ENCODE results near the gene ACSS2. TPM values are rescaled to one million over a fixed set of nuclear protein-coding genes. Genes with fewer than 3 reads are reported as not detected.

ACSS2 gene
- total RNA-seq, 4 donors from 2014 or later = 58.9 to 114 (median 85.3) TPM

- Histone ChIP-seq H3K36me3 (peaks cover 21% of the 10 kb centered on the region), H3K9me3 (no peaks in the 10 kb centered on the region), H3K27me3 (no peaks in the 10 kb centered on the region), H3K4me1 (peaks cover 20% of the 10 kb centered on the region), H3K4me3 (no peak overlapping the region), H3K27ac (no peak overlapping the region)
- 86% methylated on average over 2 of the region's 2 CpGs for WGBS
- no peak for DNase-seq (ENCODE audit: low spot score in 2 of 2)
- TF ChIP-seq CTCF (IDR thresholded peaks at IDR 0.05) = no peak
- TF ChIP-seq POLR2AphosphoS5 (IDR thresholded peaks at IDR 0.05) = no peak
- no peak for TF ChIP-seq EP300 (IDR thresholded peaks at IDR 0.05)
- TF ChIP-seq POLR2A (IDR thresholded peaks at IDR 0.05) = no peak
Measured at GRCh38 chr20:34951252-34951651, 74.8 kb downstream of the ACSS2 start.

GRCh38 chr20:34951652-34952051, 75.2 kb downstream of the ACSS2 start:
- H3K27me3 ChIP-seq = no peaks in the 10 kb centered on the region
- peaks cover 18% of the 10 kb centered on the region for H3K36me3 ChIP-seq
- peaks cover 21% of the 10 kb centered on the region for H3K4me1 ChIP-seq
- DNase-seq (ENCODE audit: low spot score in 2 of 2) = no peak
- H3K27ac ChIP-seq = no peak overlapping the region
- H3K4me3 ChIP-seq = no peak overlapping the region
- TF ChIP-seq POLR2AphosphoS5 (IDR thresholded peaks at IDR 0.05) (no peak), EP300 (IDR thresholded peaks at IDR 0.05) (no peak), CTCF (IDR thresholded peaks at IDR 0.05) (no peak), POLR2A (IDR thresholded peaks at IDR 0.05) (no peak)
- 83% methylated on average over 8 of the region's 8 CpGs for WGBS
- no peaks in the 10 kb centered on the region for H3K9me3 ChIP-seq

- no peaks in the 10 kb centered on the region for H3K27me3 ChIP-seq
- no peaks in the 10 kb centered on the region for H3K9me3 ChIP-seq
- TF ChIP-seq CTCF (IDR thresholded peaks at IDR 0.05) (no peak), POLR2AphosphoS5 (IDR thresholded peaks at IDR 0.05) (no peak), EP300 (IDR thresholded peaks at IDR 0.05) (no peak), POLR2A (IDR thresholded peaks at IDR 0.05) (no peak)
- WGBS = 65% methylated on average over 4 of the region's 5 CpGs
- no peak overlapping the region for H3K4me3 ChIP-seq
- no peak for DNase-seq (ENCODE audit: low spot score in 2 of 2)
- H3K36me3 ChIP-seq = peaks cover 17% of the 10 kb centered on the region
- H3K4me1 ChIP-seq = peaks cover 21% of the 10 kb centered on the region
- no peak overlapping the region for H3K27ac ChIP-seq
Measured at GRCh38 chr20:34952671-34953070, 76.3 kb downstream of the ACSS2 start.

- no peak for DNase-seq (ENCODE audit: low spot score in 2 of 2)
- no peaks in the 10 kb centered on the region for H3K9me3 ChIP-seq
- H3K4me1 ChIP-seq = peaks cover 21% of the 10 kb centered on the region
- peaks cover 16% of the 10 kb centered on the region for H3K36me3 ChIP-seq
- TF ChIP-seq POLR2AphosphoS5 (IDR thresholded peaks at IDR 0.05) (no peak), CTCF (IDR thresholded peaks at IDR 0.05) (no peak), EP300 (IDR thresholded peaks at IDR 0.05) (no peak), POLR2A (IDR thresholded peaks at IDR 0.05) (no peak)
- WGBS = 83% methylated on average over 7 of the region's 7 CpGs
- H3K27me3 ChIP-seq = no peaks in the 10 kb centered on the region
- no peak overlapping the region for H3K4me3 ChIP-seq
- H3K27ac ChIP-seq = no peak overlapping the region
Measured at GRCh38 chr20:34953960-34954359, 77.5 kb downstream of the ACSS2 start.

GRCh38 chr20:34954904-34955230, 78.5 kb downstream of the ACSS2 start:
- no peak for TF ChIP-seq POLR2AphosphoS5 (IDR thresholded peaks at IDR 0.05)
- no peak for TF ChIP-seq POLR2A (IDR thresholded peaks at IDR 0.05)
- peak overlapping the region; percentile 77 for H3K27ac ChIP-seq
- peak overlapping the region; percentile 68 for H3K4me3 ChIP-seq
- DNase-seq (ENCODE audit: low spot score in 2 of 2) = no peak
- H3K9me3 ChIP-seq = no peaks in the 10 kb centered on the region
- WGBS = 9% methylated on average over 13 of the region's 13 CpGs
- H3K27me3 ChIP-seq = no peaks in the 10 kb centered on the region
- peaks cover 7% of the 10 kb centered on the region for H3K36me3 ChIP-seq
- peaks cover 21% of the 10 kb centered on the region for H3K4me1 ChIP-seq
